NCI-H510A (cell line): ENCODE data around the gene TNK1.

Experiments used
- DNase-seq: peaks from one replicate; lab custom pipeline; 2025; lab: John Stamatoyannopoulos, UW

TNK1 gene

GRCh38 chr17:7435676-7436555 is 55.0 kb downstream of the TNK1 start:
- peak; percentile 39 for DNase-seq

- peak; percentile 53 for DNase-seq
Observed at GRCh38 chr17:7436556-7437368, 55.9 kb downstream of the TNK1 start.

- DNase-seq = no peak
Observed at GRCh38 chr17:7437369-7437863, 56.5 kb downstream of the TNK1 start.

- DNase-seq = no peak
Observed at GRCh38 chr17:7437950-7438614, 57.2 kb downstream of the TNK1 start.

GRCh38 chr17:7438656-7439460 is 58.0 kb downstream of the TNK1 start:
- DNase-seq = no peak
